H1 (cell line): ENCODE measurements around the gene LNPEP. TPM values are rescaled to one million over a fixed set of nuclear protein-coding genes. Genes with fewer than 3 reads are reported as not detected.

Experiments used
- CHD7 ChIP-seq: fragments of 300-600 bp; sonication (generic); IDR thresholded peaks from 2 replicates; pipeline ENCODE4 v1.7.1; 2012; ENCODE audit warnings: low read length, moderate library complexity, mild to moderate bottlenecking, inconsistent platforms; ENCODE audit not compliant: insufficient replicate concordance
- HDAC2 ChIP-seq, 2 experiments: fragments of 300-600 bp in 1 of 2; sonication (generic) in 1 of 2; IDR thresholded peaks; 2 replicates each; pipeline ENCODE4 v1.6.1; 2011 to 2012; ENCODE audit warnings: low read depth in 2 of 2, low read length in 2 of 2, mild to moderate bottlenecking in 2 of 2, moderate library complexity in 2 of 2, borderline replicate concordance in 1 of 2, inconsistent platforms in 1 of 2
- JUN ChIP-seq: IDR thresholded peaks from 2 replicates; pipeline ENCODE4 v1.6.1; 2011; ENCODE audit warnings: low read depth, mild to moderate bottlenecking, improper control_type of control experiment, low read length
- NANOG ChIP-seq: IDR thresholded peaks from 2 replicates; pipeline ENCODE4 v1.6.1; 2011; ENCODE audit warnings: low read length, low read depth, mild to moderate bottlenecking, inconsistent platforms; ENCODE audit not compliant: insufficient read depth, poor library complexity, severe bottlenecking
- POLR2AphosphoS5 ChIP-seq: IDR thresholded peaks from 2 replicates; pipeline ENCODE4 v1.6.1; 2011; ENCODE audit warnings: low read depth, low read length
- RAD21 ChIP-seq, 2 experiments: IDR thresholded peaks in 1 of 2; conservative IDR thresholded peaks in 1 of 2; 2 replicates each; pipeline ENCODE4 v1.6.1; 2011; ENCODE audit warnings: low read depth in 2 of 2, low read length in 2 of 2, improper control_type of control experiment in 1 of 2, inconsistent platforms in 1 of 2, mild to moderate bottlenecking in 1 of 2, moderate library complexity in 1 of 2
- RNF2 ChIP-seq: fragments of 200-900, 300-1000 bp; sonication (generic); IDR thresholded peaks from 2 replicates; pipeline ENCODE4 v1.7.1; 2016; ENCODE audit warnings: borderline replicate concordance, low read depth, mild to moderate bottlenecking, antibody characterized with exemption, low read length; ENCODE audit not compliant: poor library complexity, severe bottlenecking; ENCODE audit errors: missing control alignments
- USF2 ChIP-seq: IDR thresholded peaks from 2 replicates; pipeline ENCODE4 v1.6.1; 2011; ENCODE audit warnings: low read length, improper control_type of control experiment
- ZNF274 ChIP-seq: IDR thresholded peaks from 2 replicates; pipeline ENCODE4 v1.7.0; 2012; ENCODE audit warnings: low read length, borderline replicate concordance; ENCODE audit errors: extremely low read depth
- polyA plus RNA-seq, 7 experiments: library from polyadenylated mRNA; depleted of rRNA in 3 of 7; stranded (reverse) in 5 of 7; unstranded in 2 of 7; fragments of >200 nt in 5 of 7; fragments of 200-250 nt in 2 of 7; gene quantifications; 1 replicate in 5 of 7; 2 replicates in 1 of 7; 4 replicates in 1 of 7; pipeline versions ENCODE4 v1.2.1 to v1.2.3, GENCODE V29; 2011 to 2013; ENCODE audit warnings: missing spikeins in 2 of 7, mixed read lengths in 2 of 7
- total RNA-seq: library from RNA; stranded (reverse); fragmentation: NEBNext Ultra II Directional; extraction: Animal tissue kit (Norgen Biotek cat#: 25700); gene quantifications from 2 replicates; pipeline ENCODE4 v1.2.1, GENCODE V29; 2021

LNPEP gene
- total and polyA plus RNA-seq, 2 of the 8 experiments (the other 6 are each of a cell fraction or from before 2014, with no cell fraction given), result 1.8 to 4.5 TPM

GRCh38 chr5:97011567-97011966, 75.7 kb downstream of the LNPEP start (continued):
- no peak for TF ChIP-seq CHD7
- TF ChIP-seq NANOG, result no peak
- TF ChIP-seq HDAC2 (IDR thresholded peaks at IDR 0.05; ENCODE audit: borderline replicate concordance in 1 of 2, low read depth in 2 of 2, low read length in 2 of 2), result no peak
- TF ChIP-seq USF2, result no peak
- no peak for TF ChIP-seq RAD21 (IDR thresholded peaks at IDR 0.05 in 1 of 2, conservative IDR thresholded peaks at IDR 0.05 in 1 of 2; ENCODE audit: low read depth in 2 of 2, low read length in 2 of 2)
- no peak for TF ChIP-seq ZNF274
- TF ChIP-seq JUN, result no peak
- TF ChIP-seq POLR2AphosphoS5, result no peak
- TF ChIP-seq RNF2, result no peak
